Measurements from ENCODE around the gene SNTG2. TPM values are rescaled to one million over a fixed set of nuclear protein-coding genes. Genes with fewer than 3 reads are reported as not detected.

SNTG2 gene
- total RNA-seq, 2 experiments from 2014 or later = 0.13 TPM; not detected in 1

DNA sequence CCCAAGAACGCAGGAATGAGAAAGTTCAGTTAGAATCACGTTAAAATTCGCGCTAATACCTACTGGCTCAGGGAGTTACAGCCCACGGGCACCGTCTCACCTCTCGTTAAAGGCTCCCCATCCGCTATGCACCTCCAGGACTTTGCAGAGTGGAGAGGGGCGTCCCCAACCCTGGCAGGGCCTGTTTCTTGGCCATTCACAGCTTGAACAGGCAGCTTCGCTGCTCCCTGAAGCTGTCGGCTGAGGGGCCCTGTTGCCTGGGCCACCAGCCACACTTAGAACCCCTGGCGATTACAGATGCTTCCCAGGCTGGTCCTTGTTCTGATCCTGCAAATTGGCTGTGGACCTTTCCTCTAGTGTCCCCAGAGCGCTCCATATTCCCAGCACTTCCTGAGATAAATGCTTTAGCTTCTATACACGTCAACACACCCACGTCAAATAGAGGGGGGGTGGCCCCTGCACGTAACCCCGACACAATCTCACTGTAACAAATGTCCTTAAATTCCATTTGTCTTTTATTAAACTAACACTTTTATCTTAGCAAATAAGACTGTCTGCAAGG, 16.8 kb upstream of the SNTG2 start:
- no peaks in the 10 kb centered on the region for H3K27me3 Mint-ChIP-seq
- H3K4me1 Mint-ChIP-seq = no peaks in the 10 kb centered on the region
- H3K9me3 Mint-ChIP-seq = no peaks in the 10 kb centered on the region
- no peak for DNase-seq
- CTCF ChIA-PET = interaction anchor here (0.7 kb wide), 1 partner anchor 739 kb away, joined by 3 read pairs; no protein-coding TSS in a partner anchor
- no peaks in the 10 kb centered on the region for H3K36me3 Mint-ChIP-seq (ENCODE audit: low read depth)
- no peak overlapping the region for H3K27ac Mint-ChIP-seq
- POLR2A ChIA-PET = no interaction called here
- no peak overlapping the region for H3K4me3 Mint-ChIP-seq

DNA sequence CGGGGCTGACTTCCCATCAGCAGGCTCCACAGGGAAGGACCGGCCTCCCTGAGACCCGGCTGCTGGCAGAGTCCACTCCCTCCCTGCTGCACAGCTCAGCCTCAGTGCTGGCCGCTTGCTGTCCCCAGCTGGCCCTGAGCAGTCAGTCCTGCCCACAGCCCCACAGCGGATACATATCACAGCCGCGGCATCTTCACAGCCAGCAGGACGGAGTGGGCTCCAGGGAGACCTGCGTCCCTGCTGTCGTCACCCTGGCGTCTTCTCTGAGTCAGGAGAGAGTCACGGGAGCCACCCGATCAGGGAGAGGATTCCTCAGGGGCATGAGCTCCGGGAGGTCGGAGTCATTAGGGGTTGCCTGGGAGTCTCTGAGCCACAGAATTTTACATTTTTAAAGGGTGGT, 13.1 kb upstream of the SNTG2 start:
- ChIA-PET POLR2A (no interaction called here), CTCF (no interaction called here)
- H3K27ac Mint-ChIP-seq = no peak overlapping the region
- no peaks in the 10 kb centered on the region for H3K36me3 Mint-ChIP-seq (ENCODE audit: low read depth)
- H3K4me1 Mint-ChIP-seq = no peaks in the 10 kb centered on the region
- no peaks in the 10 kb centered on the region for H3K27me3 Mint-ChIP-seq
- H3K9me3 Mint-ChIP-seq = no peaks in the 10 kb centered on the region
- no peak overlapping the region for H3K4me3 Mint-ChIP-seq
- no peak for DNase-seq

DNA sequence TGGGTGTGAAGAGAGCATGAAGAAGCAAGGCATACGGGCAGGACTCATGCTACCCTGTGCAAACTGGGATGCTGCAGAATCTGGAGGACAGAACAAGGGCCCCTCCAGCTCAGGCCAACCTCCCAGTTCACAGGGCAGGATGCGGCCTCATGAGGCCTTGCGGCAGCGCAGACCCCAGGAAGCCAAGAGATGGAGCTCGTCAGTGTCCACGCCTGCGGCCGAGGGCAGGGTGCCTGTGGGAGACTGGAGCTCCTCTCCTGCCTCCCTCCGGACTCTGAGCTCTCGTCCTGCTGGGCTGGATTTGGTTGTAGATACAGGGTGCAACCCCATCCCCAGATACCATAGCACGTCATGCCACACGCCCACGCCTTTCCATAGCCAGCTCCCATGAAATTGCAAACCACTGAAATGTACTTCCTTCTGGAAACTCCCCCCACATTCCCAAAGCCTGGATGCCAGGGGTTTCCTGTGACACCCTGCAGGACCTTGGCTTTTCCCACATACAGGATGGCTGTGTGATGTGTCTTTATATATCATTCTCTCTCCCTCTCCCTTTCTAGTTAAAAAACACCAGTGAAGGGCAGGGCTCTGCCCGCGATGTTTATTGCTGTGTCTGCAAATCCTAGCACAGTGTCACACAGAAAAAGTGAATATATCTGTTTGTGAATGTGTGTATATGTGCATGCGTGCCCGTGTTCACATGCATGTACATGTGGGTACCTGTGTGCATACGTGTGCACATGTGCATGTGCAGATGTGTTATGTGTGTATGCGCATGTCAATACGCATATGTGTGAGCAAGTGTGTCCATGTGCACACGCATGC, 12.3 kb upstream of the SNTG2 start:
- no peaks in the 10 kb centered on the region for H3K27me3 Mint-ChIP-seq
- H3K4me1 Mint-ChIP-seq = no peaks in the 10 kb centered on the region

DNA sequence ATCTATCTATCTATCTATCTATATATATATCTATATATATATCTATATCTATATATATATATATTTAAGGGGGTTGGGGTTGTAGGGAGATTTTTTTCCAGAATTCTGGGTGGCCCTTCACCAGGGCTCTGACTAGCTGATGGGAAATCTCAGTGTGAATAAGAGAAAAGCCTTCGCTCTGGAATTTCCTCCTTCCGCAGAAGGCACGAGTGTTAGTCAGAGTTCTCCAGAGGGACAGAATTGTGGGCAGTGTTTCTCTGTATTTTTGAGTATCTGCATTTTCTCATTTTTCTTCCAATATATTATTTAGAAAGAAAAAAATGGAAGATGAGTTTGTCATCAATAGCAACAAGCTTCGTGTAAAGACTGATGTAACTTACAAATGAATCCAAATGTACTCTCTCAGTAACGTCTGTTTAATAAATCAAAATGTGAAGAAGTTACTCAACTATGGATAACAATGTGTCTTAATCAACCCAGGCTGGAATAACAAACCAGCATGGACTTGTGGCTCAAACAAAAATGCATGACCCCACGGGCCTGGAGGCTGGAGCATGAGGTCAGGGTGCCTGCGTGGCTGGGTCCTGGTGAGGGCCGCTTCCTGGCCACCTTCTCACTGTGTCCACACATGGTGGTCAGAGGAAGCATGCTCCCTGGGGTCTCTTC, 10.6 kb upstream of the SNTG2 start:
- no peak overlapping the region for H3K27ac Mint-ChIP-seq
- H3K27me3 Mint-ChIP-seq = peaks cover 7% of the 10 kb centered on the region
- POLR2A ChIA-PET = no interaction called here
- peaks cover 1% of the 10 kb centered on the region for H3K4me1 Mint-ChIP-seq
- no peak overlapping the region for H3K4me3 Mint-ChIP-seq
- H3K36me3 Mint-ChIP-seq (ENCODE audit: low read depth) = no peaks in the 10 kb centered on the region
- CTCF ChIA-PET = no interaction called here
- peaks cover 5% of the 10 kb centered on the region for H3K9me3 Mint-ChIP-seq
- no peak for DNase-seq

More for the DNA sequence above, 12.3 kb upstream of the SNTG2 start:
- Mint-ChIP-seq H3K4me3 (no peak overlapping the region), H3K36me3 (ENCODE audit: low read depth) (no peaks in the 10 kb centered on the region), H3K9me3 (no peaks in the 10 kb centered on the region), H3K27ac (no peak overlapping the region)
- ChIA-PET POLR2A (no interaction called here), CTCF (no interaction called here)
- no peak for DNase-seq

DNA sequence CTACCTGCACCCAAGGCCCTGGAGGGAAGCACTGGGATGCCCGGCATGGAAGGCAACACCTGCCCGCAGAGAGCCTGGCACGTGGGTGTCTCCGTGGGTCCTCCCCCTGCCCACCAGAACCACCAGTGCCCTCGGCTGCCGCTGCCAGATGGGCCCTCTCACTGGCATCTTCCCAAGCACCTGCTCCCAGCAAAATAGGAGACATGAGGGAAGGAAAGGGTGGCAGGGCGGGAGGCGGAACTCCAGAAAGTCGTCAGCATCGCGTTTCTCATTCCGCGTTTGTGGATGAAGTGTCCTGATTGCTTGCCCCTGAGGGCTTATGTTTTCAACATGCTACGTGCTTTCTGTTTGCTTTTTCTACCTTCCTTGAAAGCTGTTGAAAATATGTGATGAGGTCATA, 8.8 kb upstream of the SNTG2 start:
- CTCF ChIA-PET = no interaction called here
- Mint-ChIP-seq H3K4me3 (no peak overlapping the region), H3K9me3 (peaks cover 5% of the 10 kb centered on the region), H3K27ac (no peak overlapping the region), H3K36me3 (ENCODE audit: low read depth) (no peaks in the 10 kb centered on the region), H3K27me3 (peaks cover 12% of the 10 kb centered on the region), H3K4me1 (peaks cover 13% of the 10 kb centered on the region)
- POLR2A ChIA-PET = no interaction called here
- DNase-seq = no peak

DNA sequence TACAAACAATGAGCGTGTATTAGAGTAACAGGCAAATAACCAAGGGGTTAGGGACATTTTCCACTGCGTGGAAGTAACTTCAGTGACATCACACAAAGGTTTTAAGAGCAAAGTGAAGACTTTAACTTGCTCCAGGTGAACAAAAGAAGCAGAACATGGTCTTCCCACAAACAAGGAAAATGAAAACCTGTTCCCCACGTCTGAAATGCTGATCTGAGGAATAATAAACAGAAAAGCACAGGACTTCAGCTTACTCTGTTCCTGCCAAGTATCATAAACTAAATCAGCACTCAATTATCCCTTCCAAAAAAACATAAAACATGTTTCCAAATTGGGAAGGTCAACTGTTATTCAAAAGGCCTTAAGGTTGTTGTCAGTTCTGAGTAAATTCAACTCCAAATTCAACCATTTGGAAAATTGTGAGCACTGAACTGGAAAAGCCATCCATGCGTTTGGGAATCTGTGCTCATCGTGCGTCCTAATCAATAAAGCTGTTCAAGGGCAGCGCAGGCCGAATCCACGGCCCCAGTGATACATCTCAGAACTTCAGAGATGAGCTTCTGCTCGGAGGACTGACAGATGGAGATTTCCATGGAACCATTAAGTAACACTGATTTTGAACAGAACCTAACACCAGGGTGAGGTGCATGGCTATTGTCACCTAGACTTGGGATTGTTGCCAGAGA, 7.7 kb upstream of the SNTG2 start:
- Mint-ChIP-seq H3K27me3 (peaks cover 15% of the 10 kb centered on the region), H3K4me3 (no peak overlapping the region), H3K36me3 (ENCODE audit: low read depth) (no peaks in the 10 kb centered on the region), H3K9me3 (peaks cover 5% of the 10 kb centered on the region), H3K4me1 (peaks cover 13% of the 10 kb centered on the region), H3K27ac (no peak overlapping the region)
- no peak for DNase-seq
- CTCF ChIA-PET = no interaction called here
- POLR2A ChIA-PET = no interaction called here

DNA sequence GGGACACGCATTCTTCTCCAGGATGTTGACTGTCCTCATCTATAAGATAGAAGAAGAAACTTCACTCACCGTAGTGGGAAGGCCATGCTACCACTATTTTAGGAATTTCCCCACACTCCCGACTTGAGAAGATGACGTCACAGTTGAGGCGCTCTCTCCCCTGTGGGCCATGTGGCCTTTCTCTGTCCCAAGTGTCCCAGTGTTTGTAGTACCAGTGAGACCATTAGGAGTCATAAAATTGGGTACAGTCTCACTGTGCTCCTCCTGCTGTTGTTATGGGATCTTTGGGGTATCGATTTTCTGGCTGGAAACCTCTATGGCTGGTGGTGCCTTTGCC, 7.2 kb upstream of the SNTG2 start:
- ChIA-PET POLR2A (no interaction called here), CTCF (no interaction called here)
- Mint-ChIP-seq H3K9me3 (peaks cover 5% of the 10 kb centered on the region), H3K36me3 (ENCODE audit: low read depth) (no peaks in the 10 kb centered on the region), H3K27ac (no peak overlapping the region), H3K4me3 (no peak overlapping the region), H3K27me3 (peaks cover 16% of the 10 kb centered on the region), H3K4me1 (peaks cover 13% of the 10 kb centered on the region)
- no peak for DNase-seq

DNA sequence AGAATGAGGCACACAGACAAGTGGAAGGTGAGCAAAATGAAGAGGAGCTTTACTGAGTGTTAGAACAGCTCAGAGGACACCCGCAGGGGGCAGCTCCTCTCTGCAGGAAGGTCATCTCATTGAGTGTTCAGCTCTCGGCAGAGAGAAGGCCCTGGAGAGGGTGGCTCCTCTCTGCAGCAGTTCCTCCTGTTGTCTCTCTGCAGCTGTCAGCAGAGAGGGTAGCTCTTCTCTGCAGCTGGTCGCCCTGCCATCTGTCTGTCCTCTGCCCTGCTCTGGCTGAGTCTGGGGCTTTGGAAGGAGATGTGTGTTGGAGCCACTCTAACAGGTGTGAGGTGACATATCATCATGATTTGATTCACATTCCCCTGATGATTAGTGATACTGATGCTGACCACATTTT, 6.8 kb upstream of the SNTG2 start:
- peaks cover 5% of the 10 kb centered on the region for H3K9me3 Mint-ChIP-seq
- peaks cover 13% of the 10 kb centered on the region for H3K4me1 Mint-ChIP-seq
- H3K4me3 Mint-ChIP-seq = no peak overlapping the region
- peaks cover 20% of the 10 kb centered on the region for H3K27me3 Mint-ChIP-seq
- CTCF ChIA-PET = no interaction called here
- no peaks in the 10 kb centered on the region for H3K36me3 Mint-ChIP-seq (ENCODE audit: low read depth)
- POLR2A ChIA-PET = no interaction called here
- H3K27ac Mint-ChIP-seq = no peak overlapping the region
- DNase-seq = no peak

DNA sequence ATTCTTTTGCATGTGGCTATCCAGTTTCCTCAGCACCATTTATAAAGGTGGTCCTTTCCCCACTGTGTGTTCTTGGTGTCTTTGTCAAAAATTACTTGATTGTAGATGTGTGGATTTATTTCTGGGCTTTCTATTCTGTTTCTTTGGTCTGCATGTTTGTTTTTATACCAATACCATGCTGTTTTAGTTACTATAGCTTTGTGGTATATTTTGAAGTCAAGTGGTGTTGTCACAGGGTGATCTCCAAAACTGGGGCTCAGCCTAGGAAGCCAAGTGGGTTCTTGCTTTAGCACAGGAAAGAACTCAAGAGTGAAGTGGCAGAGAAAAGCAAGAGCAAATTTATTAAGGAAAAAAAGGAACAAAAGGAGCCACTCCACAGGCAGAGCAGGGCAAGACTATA, 6.0 kb upstream of the SNTG2 start:
- POLR2A ChIA-PET = no interaction called here
- Mint-ChIP-seq H3K27ac (no peak overlapping the region), H3K27me3 (peaks cover 28% of the 10 kb centered on the region), H3K4me3 (no peak overlapping the region), H3K36me3 (ENCODE audit: low read depth) (no peaks in the 10 kb centered on the region), H3K4me1 (peaks cover 18% of the 10 kb centered on the region), H3K9me3 (peaks cover 5% of the 10 kb centered on the region)
- DNase-seq = no peak
- CTCF ChIA-PET = no interaction called here

DNA sequence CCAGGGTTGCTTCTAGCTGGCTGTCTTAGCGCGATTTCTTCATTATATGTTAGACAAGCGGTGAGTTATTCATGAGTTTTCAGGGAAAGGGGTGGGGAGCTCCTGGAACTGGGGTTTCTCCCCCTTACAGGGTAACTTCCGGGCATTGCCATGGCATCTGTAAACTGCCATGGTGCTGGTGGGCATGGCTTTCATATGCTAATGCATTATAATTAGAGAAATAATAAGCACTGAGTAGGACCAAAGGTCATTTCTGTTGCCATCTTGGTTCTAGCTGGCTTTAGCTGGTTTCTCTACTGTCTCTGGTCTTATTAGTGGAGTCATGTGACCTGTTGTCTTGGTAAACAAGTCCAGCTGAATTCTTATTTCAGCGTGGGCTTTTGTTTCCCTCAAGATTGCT, 5.5 kb upstream of the SNTG2 start:
- ChIA-PET CTCF (no interaction called here), POLR2A (no interaction called here)
- no peaks in the 10 kb centered on the region for H3K36me3 Mint-ChIP-seq (ENCODE audit: low read depth)
- peaks cover 29% of the 10 kb centered on the region for H3K27me3 Mint-ChIP-seq
- H3K9me3 Mint-ChIP-seq = peaks cover 5% of the 10 kb centered on the region
- no peak for DNase-seq
- no peak overlapping the region for H3K27ac Mint-ChIP-seq
- peaks cover 20% of the 10 kb centered on the region for H3K4me1 Mint-ChIP-seq
- H3K4me3 Mint-ChIP-seq = no peak overlapping the region

DNA sequence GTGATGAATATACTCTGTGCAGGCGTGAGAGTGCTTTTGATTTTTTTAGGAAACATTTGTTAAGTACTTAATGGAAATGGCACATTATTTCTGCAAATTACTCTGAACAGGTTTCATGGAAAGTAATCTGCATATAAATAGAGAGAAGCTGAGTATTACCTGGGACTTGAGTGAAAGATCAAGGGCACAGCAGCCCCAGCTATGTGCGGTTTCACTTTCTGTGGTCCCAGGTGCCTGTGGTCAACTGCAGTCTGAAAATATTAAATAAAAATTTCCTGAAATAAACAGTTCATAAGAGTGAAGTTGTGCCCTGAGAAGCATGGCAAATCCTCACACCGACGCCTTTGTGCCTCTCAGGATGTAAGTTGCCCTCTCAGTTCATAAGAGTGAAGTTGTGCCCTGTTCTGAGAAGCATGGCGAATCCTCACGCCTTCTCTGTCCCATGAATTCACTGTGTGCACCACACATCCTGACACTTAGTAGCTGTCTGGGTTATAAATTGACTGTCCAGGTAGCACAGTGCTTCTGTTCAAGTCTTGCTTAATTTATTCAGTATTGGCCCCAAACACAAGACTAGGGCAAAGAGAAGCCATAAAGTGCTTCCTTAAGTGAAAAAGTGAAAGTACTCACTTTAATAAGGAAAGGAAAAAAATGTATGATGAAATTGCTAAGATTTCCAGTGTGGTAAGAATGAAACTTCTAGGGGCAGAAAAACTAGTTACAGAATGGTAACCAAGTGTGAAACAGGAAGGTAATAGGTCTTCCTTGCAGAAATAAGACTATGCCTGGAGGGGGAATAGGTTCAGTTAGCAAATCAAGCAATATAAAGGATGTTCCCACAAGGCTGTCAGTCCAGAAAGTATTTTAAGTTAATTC, 4.3 kb upstream of the SNTG2 start:
- H3K9me3 Mint-ChIP-seq = peaks cover 5% of the 10 kb centered on the region
- no peaks in the 10 kb centered on the region for H3K36me3 Mint-ChIP-seq (ENCODE audit: low read depth)
- H3K4me1 Mint-ChIP-seq = peaks cover 21% of the 10 kb centered on the region
- POLR2A ChIA-PET = no interaction called here
- DNase-seq = no peak
- CTCF ChIA-PET = no interaction called here
- H3K27me3 Mint-ChIP-seq = peaks cover 29% of the 10 kb centered on the region
- H3K4me3 Mint-ChIP-seq = peak overlapping the region; percentile 16
- no peak overlapping the region for H3K27ac Mint-ChIP-seq

DNA sequence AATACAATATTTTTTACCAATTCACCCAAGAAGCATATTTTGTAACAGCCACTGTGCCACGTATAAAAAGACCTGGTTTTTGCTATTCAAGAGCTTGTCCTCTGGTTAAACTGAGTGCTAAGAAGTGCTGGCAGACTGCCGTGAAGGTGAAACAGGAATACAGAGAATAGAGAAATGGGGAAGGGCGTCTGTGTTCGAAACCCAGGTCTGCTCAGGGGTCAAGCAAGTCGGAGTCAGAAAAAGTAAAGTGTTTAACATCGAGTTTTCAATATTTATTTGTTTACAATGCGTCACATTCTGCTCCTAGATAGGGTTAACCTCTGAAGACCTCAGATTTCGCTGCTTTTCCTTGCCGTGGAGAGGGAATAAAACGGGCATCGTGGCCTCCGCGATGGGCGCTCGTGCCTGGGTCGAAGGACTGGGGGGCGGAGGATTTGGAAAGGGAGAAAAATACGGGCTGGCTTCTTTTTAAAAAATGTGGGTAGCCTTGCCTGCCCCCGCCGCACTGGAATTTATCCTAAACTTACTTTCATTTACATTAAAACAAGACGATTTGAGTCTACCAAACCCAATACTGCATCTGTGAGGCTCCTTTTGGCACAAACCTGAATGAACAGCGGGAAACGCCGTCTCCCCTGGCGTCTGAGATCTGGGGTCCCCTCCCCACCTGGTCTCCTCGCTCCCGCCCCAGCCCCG, 1.1 kb upstream of the SNTG2 start:
- Mint-ChIP-seq H3K4me3 (peak overlapping the region; percentile 30), H3K36me3 (ENCODE audit: low read depth) (no peaks in the 10 kb centered on the region), H3K27me3 (peaks cover 53% of the 10 kb centered on the region), H3K9me3 (peaks cover 3% of the 10 kb centered on the region), H3K27ac (no peak overlapping the region), H3K4me1 (peaks cover 23% of the 10 kb centered on the region)
- CTCF ChIA-PET = interaction anchor here (0.6 kb wide), 1 partner anchor 271 kb away, joined by 3 read pairs; no protein-coding TSS in a partner anchor
- no peak for DNase-seq
- POLR2A ChIA-PET = interaction anchor here (1.4 kb wide), 1 partner anchor 24 kb away, joined by 4 read pairs; no protein-coding TSS in a partner anchor
